ENCODE measurements around the gene KRTAP20-3. TPM values are rescaled to one million over a fixed set of nuclear protein-coding genes. Genes with fewer than 3 reads are reported as not detected.

Gene KRTAP20-3
- total RNA-seq, 1 donor from 2014 or later, result not detected

- DNase-seq (ENCODE audit: low read depth, low spot score), result no peak
These were observed 37.9 kb downstream of the KRTAP20-3 start for GRCh38 chr21:30680586-30680985.

GRCh38 chr21:30684506-30684905, 41.8 kb downstream of the KRTAP20-3 start:
- DNase-seq (ENCODE audit: low read depth, low spot score), result no peak

- no peak for DNase-seq (ENCODE audit: low read depth, low spot score)
These were observed 47.2 kb downstream of the KRTAP20-3 start for GRCh38 chr21:30689822-30690221.

Other genes with a start within 250 kb of the KRTAP20-3 start
- not detected in 2 replicates for gene KRTAP13-1, start 246.8 kb upstream of the KRTAP20-3 start, total RNA-seq
- not detected in 2 replicates for gene KRTAP13-3, start 216.9 kb upstream of the KRTAP20-3 start, total RNA-seq
- gene KRTAP13-4, start 212.6 kb upstream of the KRTAP20-3 start, total RNA-seq, result not detected in 2 replicates
- not detected in 2 replicates for gene KRTAP15-1, start 202.6 kb upstream of the KRTAP20-3 start, total RNA-seq
- not detected in 2 replicates for gene KRTAP19-1, start 162.5 kb upstream of the KRTAP20-3 start, total RNA-seq
- not detected in 2 replicates for gene KRTAP19-2, start 155.4 kb upstream of the KRTAP20-3 start, total RNA-seq
- not detected in 2 replicates for gene KRTAP19-3, start 150.9 kb upstream of the KRTAP20-3 start, total RNA-seq
- not detected in 2 replicates for gene KRTAP19-4, start 145.7 kb upstream of the KRTAP20-3 start, total RNA-seq
- gene KRTAP19-5, start 140.7 kb upstream of the KRTAP20-3 start, total RNA-seq, result not detected in 2 replicates
- gene KRTAP19-6, start 101.0 kb upstream of the KRTAP20-3 start, total RNA-seq, result not detected in 2 replicates
- gene KRTAP19-7, start 81.5 kb upstream of the KRTAP20-3 start, total RNA-seq, result not detected in 2 replicates
- gene KRTAP22-2, start 52.5 kb upstream of the KRTAP20-3 start, total RNA-seq, result not detected in 2 replicates
- not detected in 2 replicates for gene KRTAP6-3, start 50.4 kb upstream of the KRTAP20-3 start, total RNA-seq
- not detected in 2 replicates for gene KRTAP6-2, start 44.0 kb upstream of the KRTAP20-3 start, total RNA-seq
- gene KRTAP22-1, start 41.8 kb upstream of the KRTAP20-3 start, total RNA-seq, result not detected in 2 replicates
- gene KRTAP6-1, start 28.9 kb upstream of the KRTAP20-3 start, total RNA-seq, result not detected in 2 replicates
- gene KRTAP20-1, start 26.4 kb upstream of the KRTAP20-3 start, total RNA-seq, result not detected in 2 replicates
- gene KRTAP20-4, start 22.2 kb upstream of the KRTAP20-3 start, total RNA-seq, result not detected in 2 replicates
- gene KRTAP20-2, start 7.7 kb upstream of the KRTAP20-3 start, total RNA-seq, result not detected in 2 replicates
- not detected in 2 replicates for gene KRTAP21-3, start 75.9 kb downstream of the KRTAP20-3 start, total RNA-seq
- not detected in 2 replicates for gene KRTAP21-2, start 104.4 kb downstream of the KRTAP20-3 start, total RNA-seq
- gene KRTAP21-1, start 112.6 kb downstream of the KRTAP20-3 start, total RNA-seq, result not detected in 2 replicates
- gene KRTAP8-1, start 170.4 kb downstream of the KRTAP20-3 start, total RNA-seq, result not detected in 2 replicates
- gene KRTAP7-1, start 186.9 kb downstream of the KRTAP20-3 start, total RNA-seq, result not detected in 2 replicates
- gene KRTAP11-1, start 238.7 kb downstream of the KRTAP20-3 start, total RNA-seq, result not detected in 2 replicates

All from pulmonary artery endothelial cell (primary cell).